Stimulated activated CD8-positive, alpha-beta memory T cell treated with anti-CD3 and anti-CD28 coated beads, Interleukin-7, amount 100 ng/mL, for 1 hour (primary cell): ENCODE results near the gene KCTD11.

Experiments used
- DNase-seq, 2 donors: peaks; one replicate each; pipeline ENCODE4 v3.0.0-alpha.2; 2020; ENCODE audit warnings: low read depth in 2 of 2

KCTD11 gene

DNA sequence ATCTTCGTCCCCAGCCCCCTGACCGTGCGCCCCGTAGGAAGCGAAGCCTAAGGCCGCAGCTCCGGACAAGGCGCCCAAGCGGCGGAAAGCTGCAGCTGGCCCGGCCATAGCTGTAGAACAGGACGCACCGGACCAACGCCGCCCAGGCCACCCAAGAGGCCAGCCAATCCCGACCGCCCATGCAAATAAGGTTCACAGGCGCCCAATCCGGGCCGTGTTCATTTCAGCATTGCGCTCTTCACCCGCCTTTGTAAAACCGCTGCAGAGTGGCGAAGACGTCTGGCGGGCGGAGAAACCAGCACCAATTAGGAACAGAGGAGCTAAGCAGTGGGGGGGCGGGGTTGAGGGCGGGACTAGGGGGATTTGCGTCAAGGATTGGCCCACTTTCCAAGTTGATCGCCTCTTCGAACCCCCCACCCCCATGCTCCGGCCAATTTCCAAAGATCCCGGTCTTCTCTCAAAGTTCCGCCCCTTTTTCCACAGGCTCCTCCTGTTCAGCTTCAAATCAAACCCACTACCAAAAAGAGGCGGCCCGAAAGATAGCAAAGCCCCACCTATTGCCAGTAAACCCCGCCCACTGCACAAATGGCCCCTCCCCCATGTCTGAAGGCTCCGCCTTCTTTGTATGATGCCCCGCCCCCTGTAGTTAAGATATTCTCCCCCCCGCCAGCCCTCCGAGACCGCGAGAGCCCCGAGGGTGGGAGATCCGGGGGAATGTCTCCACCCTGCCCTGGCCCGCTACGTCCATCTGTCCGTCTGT is 52.2 kb downstream of the KCTD11 start, which contains the start of gene TMEM256:
TMEM256 (minus strand) TSS at position 121 of the 760 bp plus-strand sequence; CDS start at position 108, 13 bp downstream.
- DNase-seq = peak; percentile 87 to 88
